Sigmoid colon (tissue), 7 donors: ENCODE data around the gene STON2. TPM values are rescaled to one million over a fixed set of nuclear protein-coding genes. Genes with fewer than 3 reads are reported as not detected.
A peak's percentile ranks its signal among the peaks of the same experiment; 100 is the strongest.

Experiments
- DNase-seq: peaks from one replicate; pipeline ENCODE4 v3.0.0-alpha.2; 2019
- H3K27ac ChIP-seq, 4 donors: fragments of 200-600 bp; sonication (generic); one replicate each; pipeline ENCODE4 v1.5.1; 2016 to 2019; ENCODE audit warnings: mild to moderate bottlenecking in 1 of 4
- H3K27me3 ChIP-seq, 3 donors: fragments of 200-600 bp; sonication (generic); one replicate each; pipeline ENCODE4 v1.5.1; 2019; ENCODE audit warnings: mild to moderate bottlenecking in 1 of 3
- H3K36me3 ChIP-seq, 4 donors: fragments of 200-600 bp; sonication (generic); one replicate each; pipeline ENCODE4 v1.5.1; 2016 to 2019
- H3K4me1 ChIP-seq, 4 donors: fragments of 200-600 bp; sonication (generic); one replicate each; pipeline ENCODE4 v1.5.1; 2017 to 2019
- H3K4me3 ChIP-seq, 4 donors: fragments of 200-600 bp; sonication (generic); one replicate each; pipeline ENCODE4 v1.5.1; 2017 to 2019; ENCODE audit warnings: mild to moderate bottlenecking in 2 of 4, moderate library complexity in 1 of 4
- H3K9me3 ChIP-seq, 4 donors: fragments of 200-600 bp in 3 of 4; sonication (generic) in 3 of 4; one replicate each; pipeline versions ENCODE4 v1.5.1 to v1.6.1; 2013 to 2019
- CTCF ChIP-seq, 4 experiments: fragments of 450-650 bp in 3 of 4; fragments of 200-600 bp in 1 of 4; IDR thresholded peaks; one replicate each; pipeline ENCODE4 v1.5.1; 2016 to 2019; ENCODE audit warnings: antibody characterized with exemption in 4 of 4, mild to moderate bottlenecking in 3 of 4, moderate library complexity in 2 of 4
- EP300 ChIP-seq, 4 donors: sonication (generic); formaldehyde crosslinking; IDR thresholded peaks; one replicate each; pipeline ENCODE4 v1.6.1; 2017; ENCODE audit warnings: antibody characterized with exemption in 4 of 4
- POLR2A ChIP-seq, 2 donors: fragments of 450-650 bp; IDR thresholded peaks; one replicate each; pipeline ENCODE4 v1.6.1; 2016; ENCODE audit warnings: antibody characterized with exemption in 2 of 2, mild to moderate bottlenecking in 2 of 2, moderate library complexity in 2 of 2
- POLR2AphosphoS5 ChIP-seq, 4 donors: sonication (generic); formaldehyde crosslinking; IDR thresholded peaks; one replicate each; pipeline ENCODE4 v1.6.1; 2017; ENCODE audit warnings: antibody characterized with exemption in 4 of 4
- WGBS, 2 donors: extraction: QIAGEN DNeasy Blood & Tissue Kit; methylation state at CpG; one replicate each; pipeline ENCODE4 v1.1.7; 2013; 5-methylcytosine and 5-hydroxymethylcytosine counted together
- intact Hi-C: fragments of 100-400 bp; cut with DNase I; formaldehyde crosslinking; loops from one replicate; pipeline ENCODE4 v1.15.1; 2023
- polyA plus RNA-seq, 3 donors: library from polyadenylated mRNA; stranded (reverse); fragments of 200-250 nt; gene quantifications; one replicate each; pipeline ENCODE4 v1.2.3, GENCODE V29; 2013
- total RNA-seq, 4 donors: library from RNA; depleted of rRNA; stranded (reverse); fragments of >200 nt; gene quantifications; one replicate each; pipeline ENCODE4 v1.1.0, GENCODE V29; 2016
- donor health status: healthy with polysubstance abuse.
- donor health status: Bipolar disorder and iron deficiency.
- donor health status: healthy.

Gene STON2
- 10 to 100 TPM; 12.2 to 15.6 (median 13.3) TPM for total RNA-seq
- 1 to 10 TPM; 2.9 to 6.2 (median 3.0) TPM for polyA plus RNA-seq

- intact Hi-C loops = no loop called here
- no peaks in the 10 kb centered on the region for H3K4me1 ChIP-seq
- DNase-seq = no peak
- no peak for TF ChIP-seq CTCF (IDR thresholded peaks at IDR 0.05)
- no peak for TF ChIP-seq POLR2AphosphoS5 (IDR thresholded peaks at IDR 0.05)
- TF ChIP-seq POLR2A (IDR thresholded peaks at IDR 0.05) = no peak
- TF ChIP-seq EP300 (IDR thresholded peaks at IDR 0.05) = no peak
- peak within 1 kb of the TSS in 1 of 4 donors; percentile 52 for H3K27ac ChIP-seq
- no peaks in the 10 kb centered on the region for H3K27me3 ChIP-seq
- H3K4me3 ChIP-seq = no peak within 1 kb of the TSS
- no peaks in the 10 kb centered on the region for H3K9me3 ChIP-seq
- H3K36me3 ChIP-seq = no peaks in the 10 kb centered on the region
- WGBS, 2 donors = 7 to 26% methylated on average over 5 of the region's 5 CpGs
Measured at GRCh38 chr14:81400202-81400678, at the start of gene STON2. Gene STON2 (minus strand): TSS chr14:81400324. CDS start chr14:81398382, 1,942 bp downstream.

GRCh38 chr14:81449576-81449975, 49.5 kb upstream of the STON2 start:
- Histone ChIP-seq H3K36me3 (no peaks in the 10 kb centered on the region), H3K9me3 (no peaks in the 10 kb centered on the region), H3K27ac (peak overlapping the region in 2 of 4 donors; percentile 14 to 15), H3K27me3 (peaks cover 0 to 33% (median 0%) of the 10 kb centered on the region in 3 donors), H3K4me3 (no peak overlapping the region), H3K4me1 (peaks cover 0 to 20% (median 0%) of the 10 kb centered on the region in 4 donors)
- TF ChIP-seq POLR2AphosphoS5 (IDR thresholded peaks at IDR 0.05) (no peak), EP300 (IDR thresholded peaks at IDR 0.05) (no peak), CTCF (IDR thresholded peaks at IDR 0.05) (no peak), POLR2A (IDR thresholded peaks at IDR 0.05) (no peak)
- DNase-seq = peak; percentile 22
- WGBS, 2 donors = 71 to 72% methylated on average over 6 of the region's 6 CpGs
- intact Hi-C loops = no loop called here

GRCh38 chr14:81449114-81449513, 49.0 kb upstream of the STON2 start:
- H3K4me3 ChIP-seq = no peak overlapping the region
- DNase-seq = peak; percentile 69
- peak overlapping the region in 2 of 4 donors; percentile 14 to 15 for H3K27ac ChIP-seq
- H3K4me1 ChIP-seq = peaks cover 0 to 20% (median 0%) of the 10 kb centered on the region in 4 donors
- 11 to 51% methylated on average over 4 of the region's 4 CpGs for WGBS, 2 donors
- no peaks in the 10 kb centered on the region for H3K9me3 ChIP-seq
- intact Hi-C loops = no loop called here
- TF ChIP-seq POLR2A (IDR thresholded peaks at IDR 0.05) (no peak), POLR2AphosphoS5 (IDR thresholded peaks at IDR 0.05) (peak in 1 of 4 donors; percentile 44)
- H3K36me3 ChIP-seq = no peaks in the 10 kb centered on the region
- peaks cover 0 to 33% (median 0%) of the 10 kb centered on the region in 3 donors for H3K27me3 ChIP-seq

- intact Hi-C loops = no loop called here
- H3K4me1 ChIP-seq = peaks cover 0 to 16% (median 0%) of the 10 kb centered on the region in 4 donors
- 83 to 89% methylated on average over 3 of the region's 3 CpGs for WGBS, 2 donors
- no peak for DNase-seq
- no peaks in the 10 kb centered on the region for H3K9me3 ChIP-seq
- no peaks in the 10 kb centered on the region for H3K36me3 ChIP-seq
- TF ChIP-seq EP300 (IDR thresholded peaks at IDR 0.05) (no peak), POLR2AphosphoS5 (IDR thresholded peaks at IDR 0.05) (no peak), POLR2A (IDR thresholded peaks at IDR 0.05) (no peak), CTCF (IDR thresholded peaks at IDR 0.05) (no peak)
- H3K27me3 ChIP-seq = peaks cover 0 to 35% (median 0%) of the 10 kb centered on the region in 3 donors
- no peak overlapping the region for H3K27ac ChIP-seq
- no peak overlapping the region for H3K4me3 ChIP-seq
Measured at GRCh38 chr14:81447021-81447764, 47.1 kb upstream of the STON2 start.

- H3K9me3 ChIP-seq = no peaks in the 10 kb centered on the region
- DNase-seq = no peak
- H3K36me3 ChIP-seq = no peaks in the 10 kb centered on the region
- TF ChIP-seq EP300 (IDR thresholded peaks at IDR 0.05) = no peak
- TF ChIP-seq CTCF (IDR thresholded peaks at IDR 0.05) = no peak
- TF ChIP-seq POLR2A (IDR thresholded peaks at IDR 0.05) = no peak
- TF ChIP-seq POLR2AphosphoS5 (IDR thresholded peaks at IDR 0.05) = no peak
- H3K27ac ChIP-seq = no peak overlapping the region
- WGBS, 2 donors = 92 to 95% methylated on average over 9 of the region's 9 CpGs
- intact Hi-C loops = no loop called here
- H3K4me1 ChIP-seq = peaks cover 0 to 16% (median 0%) of the 10 kb centered on the region in 4 donors
- peaks cover 0 to 42% (median 0%) of the 10 kb centered on the region in 3 donors for H3K27me3 ChIP-seq
- no peak overlapping the region for H3K4me3 ChIP-seq
Measured at GRCh38 chr14:81446279-81447007, 46.3 kb upstream of the STON2 start.
